Ovary (tissue), 9 donors: Measurements from ENCODE around the gene TRIM63. TPM values are rescaled to one million over a fixed set of nuclear protein-coding genes. Genes with fewer than 3 reads are reported as not detected.

Experiments
- DNase-seq, 5 donors: peaks; one replicate each; pipeline ENCODE4 v3.0.0-alpha.2; 2019 to 2020
- H3K27ac ChIP-seq, 2 donors: fragments of 200-600 bp; one replicate each; pipeline versions ENCODE4 v1.5.1 to v1.8.0; 2019 to 2022
- H3K27me3 ChIP-seq: fragments of 200-600 bp; one replicate; pipeline ENCODE4 v1.8.0; 2022
- H3K36me3 ChIP-seq: fragments of 200-600 bp; sonication (generic); one replicate; pipeline ENCODE4 v1.5.1; 2019
- H3K4me1 ChIP-seq: one replicate; pipeline ENCODE4 v1.8.1; 2013; ENCODE audit warnings: mild to moderate bottlenecking, moderate library complexity; ENCODE audit not compliant: insufficient read depth
- H3K4me3 ChIP-seq: fragments of 200-600 bp; sonication (generic); one replicate; pipeline ENCODE4 v1.5.1; 2017
- H3K9me3 ChIP-seq, 2 donors: fragments of 200-600 bp in 1 of 2; sonication (generic) in 1 of 2; one replicate each; pipeline versions ENCODE4 v1.5.1 to v1.8.1; 2013 to 2019; ENCODE audit warnings: mild to moderate bottlenecking in 1 of 2, moderate library complexity in 1 of 2
- EP300 ChIP-seq: sonication (generic); formaldehyde crosslinking; IDR thresholded peaks from one replicate; pipeline ENCODE4 v1.6.1; 2017; ENCODE audit warnings: antibody characterized with exemption
- POLR2A ChIP-seq: fragments of 450-650 bp; IDR thresholded peaks from one replicate; pipeline ENCODE4 v1.6.1; 2017; ENCODE audit warnings: antibody characterized with exemption, mild to moderate bottlenecking, moderate library complexity
- WGBS, 3 donors: extraction: QIAGEN DNeasy Blood & Tissue Kit in 1 of 3; methylation state at CpG; one replicate each; pipeline versions ENCODE4 v1.1.5 to v1.1.7; 2013 to 2017; 5-methylcytosine and 5-hydroxymethylcytosine counted together
- intact Hi-C, 4 donors: fragments of 100-400 bp; cut with DNase I; formaldehyde crosslinking; loops; one replicate each; pipeline versions ENCODE4 v1.11.0 to v1.15.1; 2022 to 2023
- polyA plus RNA-seq, 2 donors: library from polyadenylated mRNA; stranded (reverse); fragments of 200-250 nt in 1 of 2; fragments of 350-450 nt in 1 of 2; fragmentation: Illumina TruSeq in 1 of 2; extraction: RNeasy Lipid Tissue Mini Kit (QIAGEN cat#74804) in 1 of 2; gene quantifications; one replicate each; pipeline ENCODE4 v1.2.3, GENCODE V29; 2013 to 2014
- total RNA-seq, 7 donors: library from RNA; depleted of rRNA in 2 of 7; stranded (reverse); fragments of >200 nt in 2 of 7; fragmentation: NEBNext Ultra II Directional in 3 of 7; extraction: Animal tissue kit (Norgen Biotek cat#: 25700) in 3 of 7; gene quantifications; one replicate each; pipeline versions ENCODE4 v1.1.0 to v1.2.4, GENCODE V29; 2016 to 2023
- TF ChIP-seq, protein P1 (sequence below), 3 donors: fragments of 450-650 bp in 2 of 3; fragments of 200-600 bp in 1 of 3; IDR thresholded peaks; one replicate each; pipeline versions ENCODE4 v1.5.1 to v1.8.0; 2016 to 2022; ENCODE audit warnings: antibody characterized with exemption in 3 of 3, mild to moderate bottlenecking in 1 of 3
- donor health status: DM: no; HTN: no; CAD: no; lungs with moderate emphysema.
- donor health status: DM: no; HTN: no; CAD: no.
- donor health status: Bipolar disorder and iron deficiency.
- donor health status: DM: yes; HTN: yes; CAD: no.
- donor health status: DM: no; HTN: no; CAD: no.
- donor health status: DM: yes; HTN: yes; CAD: no.

Gene TRIM63
- total and polyA plus RNA-seq, 9 donors: 0.06 to 1.6 (median 0.20) TPM; not detected in 5

DNA sequence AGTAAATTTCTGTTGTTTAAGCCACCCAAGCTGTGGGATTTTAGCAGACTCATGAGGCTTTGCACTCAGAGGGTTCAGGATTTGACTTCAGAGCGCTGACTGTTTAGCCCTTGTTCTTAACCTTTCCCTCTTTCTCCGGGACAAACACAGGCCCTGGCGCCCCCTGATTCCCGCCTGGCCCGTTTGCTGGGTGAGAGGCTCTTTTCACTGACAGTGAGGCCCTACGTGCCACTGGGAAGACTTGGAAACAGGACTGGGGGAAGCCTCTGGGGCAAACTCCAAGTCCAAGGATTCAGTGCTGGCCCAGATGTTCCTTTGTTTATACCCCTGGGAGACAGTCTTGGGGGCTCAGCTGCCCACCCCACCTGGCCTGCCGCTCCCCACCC is 11.7 kb upstream of the TRIM63 start:
- Histone ChIP-seq H3K27me3 (no peaks in the 10 kb centered on the region), H3K27ac (no peak overlapping the region), H3K4me3 (no peak overlapping the region), H3K4me1 (no peaks in the 10 kb centered on the region), H3K36me3 (no peaks in the 10 kb centered on the region), H3K9me3 (no peaks in the 10 kb centered on the region)
- TF ChIP-seq EP300 (no peak), POLR2A (no peak)
- TF ChIP-seq, protein P1, sequence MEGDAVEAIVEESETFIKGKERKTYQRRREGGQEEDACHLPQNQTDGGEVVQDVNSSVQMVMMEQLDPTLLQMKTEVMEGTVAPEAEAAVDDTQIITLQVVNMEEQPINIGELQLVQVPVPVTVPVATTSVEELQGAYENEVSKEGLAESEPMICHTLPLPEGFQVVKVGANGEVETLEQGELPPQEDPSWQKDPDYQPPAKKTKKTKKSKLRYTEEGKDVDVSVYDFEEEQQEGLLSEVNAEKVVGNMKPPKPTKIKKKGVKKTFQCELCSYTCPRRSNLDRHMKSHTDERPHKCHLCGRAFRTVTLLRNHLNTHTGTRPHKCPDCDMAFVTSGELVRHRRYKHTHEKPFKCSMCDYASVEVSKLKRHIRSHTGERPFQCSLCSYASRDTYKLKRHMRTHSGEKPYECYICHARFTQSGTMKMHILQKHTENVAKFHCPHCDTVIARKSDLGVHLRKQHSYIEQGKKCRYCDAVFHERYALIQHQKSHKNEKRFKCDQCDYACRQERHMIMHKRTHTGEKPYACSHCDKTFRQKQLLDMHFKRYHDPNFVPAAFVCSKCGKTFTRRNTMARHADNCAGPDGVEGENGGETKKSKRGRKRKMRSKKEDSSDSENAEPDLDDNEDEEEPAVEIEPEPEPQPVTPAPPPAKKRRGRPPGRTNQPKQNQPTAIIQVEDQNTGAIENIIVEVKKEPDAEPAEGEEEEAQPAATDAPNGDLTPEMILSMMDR (IDR thresholded peaks at IDR 0.05): no peak
- WGBS, 3 donors: 44 to 52% (median 47%) methylated on average over 7 of the region's 7 CpGs
- intact Hi-C loops: no loop called here
- DNase-seq: no peak

DNA sequence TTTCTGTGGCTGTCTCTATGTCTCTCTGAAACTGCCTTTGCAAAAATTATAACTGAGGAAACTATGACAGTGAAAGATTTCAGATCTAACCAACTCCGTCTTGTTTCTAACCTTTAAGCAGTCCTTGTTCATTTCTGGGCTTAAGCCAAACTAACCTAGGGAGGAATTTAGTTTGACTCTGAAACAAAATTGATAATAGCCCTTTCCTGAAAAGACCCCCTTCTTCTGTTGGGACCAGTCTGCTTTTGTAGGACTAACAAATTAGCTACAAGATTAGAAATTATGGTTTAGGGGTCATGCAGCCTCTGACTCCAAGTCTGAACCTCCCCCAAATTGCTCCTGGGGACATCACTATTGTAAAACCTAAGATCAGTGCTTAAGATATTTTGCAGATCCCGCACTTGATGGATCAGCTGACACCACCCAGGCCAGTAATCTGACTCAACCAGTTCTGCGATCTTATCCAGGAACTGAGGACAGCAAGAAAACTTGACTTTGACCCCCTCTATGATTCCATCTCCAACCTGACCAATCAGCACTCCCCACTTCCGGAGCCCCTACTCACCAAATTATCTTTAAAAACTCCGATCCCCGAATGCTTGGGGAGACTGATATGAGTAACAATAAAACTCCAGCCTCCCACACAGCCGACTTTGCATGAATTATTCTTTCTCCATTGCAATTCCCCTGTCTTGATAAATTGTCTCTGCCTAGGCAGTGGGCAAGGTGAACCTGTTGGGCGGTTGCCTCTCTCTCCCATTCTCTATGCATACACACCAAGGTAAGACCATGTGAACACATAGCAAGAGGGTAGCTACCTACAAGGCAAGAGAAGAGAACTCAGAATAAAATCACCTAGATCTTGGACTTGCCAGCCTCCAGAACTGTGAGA is 11.1 kb upstream of the TRIM63 start:
- H3K9me3 ChIP-seq: no peaks in the 10 kb centered on the region
- no peak for DNase-seq
- WGBS, 3 donors: 27 to 35% (median 29%) methylated on average over 8 of the region's 8 CpGs
- intact Hi-C loops: no loop called here
- H3K4me3 ChIP-seq: no peak overlapping the region
- no peaks in the 10 kb centered on the region for H3K4me1 ChIP-seq
- no peaks in the 10 kb centered on the region for H3K27me3 ChIP-seq
- TF ChIP-seq POLR2A: no peak
- no peak for TF ChIP-seq EP300
- TF ChIP-seq, protein P1 (IDR thresholded peaks at IDR 0.05): no peak
- H3K36me3 ChIP-seq: no peaks in the 10 kb centered on the region
- no peak overlapping the region for H3K27ac ChIP-seq

DNA sequence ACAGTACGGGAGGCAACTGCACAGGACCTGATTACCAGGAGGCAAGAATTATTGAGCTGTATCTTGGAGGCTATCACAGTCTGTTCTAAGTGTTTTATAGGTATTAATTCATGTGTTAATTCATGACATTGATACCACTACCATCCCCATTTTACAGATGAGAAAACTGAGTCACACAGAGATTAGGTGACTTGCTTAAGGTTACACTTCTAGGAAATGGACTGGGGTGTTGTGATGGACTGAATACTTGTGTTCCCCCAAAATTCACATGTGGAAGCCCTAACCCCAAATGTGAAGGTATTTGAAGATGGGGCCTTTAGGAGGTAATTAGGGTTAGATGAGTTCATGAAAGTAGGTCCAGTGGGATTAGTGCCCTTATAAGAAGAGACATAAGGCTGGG is 10.1 kb upstream of the TRIM63 start:
- no peak for TF ChIP-seq POLR2A
- TF ChIP-seq, protein P1 (IDR thresholded peaks at IDR 0.05): no peak
- TF ChIP-seq EP300: no peak
- no peak for DNase-seq
- Histone ChIP-seq H3K27me3 (no peaks in the 10 kb centered on the region), H3K4me3 (no peak overlapping the region), H3K9me3 (no peaks in the 10 kb centered on the region), H3K27ac (no peak overlapping the region), H3K36me3 (no peaks in the 10 kb centered on the region), H3K4me1 (no peaks in the 10 kb centered on the region)
- intact Hi-C loops: no loop called here
- 91 to 96% (median 91%) methylated on average over 1 of the region's 1 CpG for WGBS, 3 donors

DNA sequence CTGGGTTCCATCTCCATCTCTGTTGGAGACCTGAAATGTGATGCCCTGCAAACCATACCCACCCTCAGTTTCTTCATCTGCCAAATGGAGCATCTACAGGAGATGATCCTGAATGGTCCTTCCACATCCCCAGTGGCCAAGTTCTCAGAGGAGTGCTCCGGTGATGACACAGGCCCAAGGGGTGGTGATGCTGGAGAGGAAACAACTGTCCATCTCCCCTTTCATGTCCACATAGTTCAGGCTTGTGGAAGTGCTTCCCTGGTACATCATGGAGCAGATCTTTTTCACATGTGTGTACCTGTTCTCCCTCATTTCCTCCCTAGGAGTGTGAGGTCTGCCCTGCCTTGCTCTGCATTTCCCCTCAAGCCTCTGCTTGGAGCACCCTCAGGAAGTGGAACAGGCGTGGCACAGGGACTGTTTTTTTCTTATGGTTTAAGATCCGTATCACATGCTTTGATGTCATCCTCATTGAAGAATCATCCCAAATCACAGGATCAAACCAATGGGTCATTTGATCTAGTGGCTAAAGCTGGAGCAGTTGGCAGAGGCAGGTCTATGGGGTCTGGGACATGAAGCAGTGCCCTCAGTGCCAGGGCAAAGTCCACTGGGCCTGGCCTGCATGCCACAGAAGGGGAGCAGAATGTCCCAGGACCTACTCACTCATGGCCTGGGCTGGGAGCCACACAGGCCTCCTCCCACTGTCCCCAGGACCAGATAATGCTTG is 8.2 kb upstream of the TRIM63 start:
- WGBS, 3 donors: 73 to 89% (median 79%) methylated on average over 3 of the region's 3 CpGs

More for the DNA sequence above, 8.2 kb upstream of the TRIM63 start:
- Histone ChIP-seq H3K4me3 (no peak overlapping the region), H3K36me3 (no peaks in the 10 kb centered on the region), H3K27ac (no peak overlapping the region), H3K4me1 (no peaks in the 10 kb centered on the region), H3K27me3 (no peaks in the 10 kb centered on the region), H3K9me3 (no peaks in the 10 kb centered on the region)
- no peak for DNase-seq
- TF ChIP-seq POLR2A: no peak
- no peak for TF ChIP-seq EP300
- TF ChIP-seq, protein P1 (IDR thresholded peaks at IDR 0.05): no peak
- intact Hi-C loops: no loop called here
